ENCODE results near the gene ADARB2. TPM values are rescaled to one million over a fixed set of nuclear protein-coding genes. Genes with fewer than 3 reads are reported as not detected.

The ADARB2 gene
- total and polyA plus RNA-seq, 3 donors from 2014 or later = 8.5 to 13.0 (median 10.4) TPM

- no peaks in the 10 kb centered on the region for H3K27me3 ChIP-seq
- DNase-seq = no peak
- no peaks in the 10 kb centered on the region for H3K36me3 ChIP-seq (ENCODE audit: low read depth, missing control alignments)
- intact Hi-C loops (cut with DNase I; ENCODE audit: low total_unique reads) = no loop called here
- TF ChIP-seq CTCF (IDR thresholded peaks at IDR 0.05) = no peak
- TF ChIP-seq POLR2A (IDR thresholded peaks at IDR 0.05) = no peak
- H3K4me1 ChIP-seq = no peaks in the 10 kb centered on the region
- H3K27ac ChIP-seq = no peak overlapping the region
- H3K4me3 ChIP-seq = no peak overlapping the region
- no peaks in the 10 kb centered on the region for H3K9me3 ChIP-seq
- WGBS, 2 donors = 48 to 62% methylated on average over 29 of the region's 29 CpGs
Observed at GRCh38 chr10:1516492-1517165, 220.7 kb downstream of the ADARB2 start.

GRCh38 chr10:1515780-1516491 lies 221.4 kb downstream of the ADARB2 start:
- no peaks in the 10 kb centered on the region for H3K4me1 ChIP-seq
- H3K36me3 ChIP-seq (ENCODE audit: low read depth, missing control alignments) = no peaks in the 10 kb centered on the region
- no peak overlapping the region for H3K4me3 ChIP-seq
- H3K27ac ChIP-seq = no peak overlapping the region
- TF ChIP-seq POLR2A (IDR thresholded peaks at IDR 0.05) (no peak), CTCF (IDR thresholded peaks at IDR 0.05) (no peak)
- H3K27me3 ChIP-seq = no peaks in the 10 kb centered on the region
- intact Hi-C loops (cut with DNase I; ENCODE audit: low total_unique reads) = no loop called here
- no peak for DNase-seq
- no peaks in the 10 kb centered on the region for H3K9me3 ChIP-seq
- 69 to 77% methylated on average over 15 to 18 of the region's 18 CpGs for WGBS, 2 donors

GRCh38 chr10:1515121-1515779 lies 222.1 kb downstream of the ADARB2 start:
- H3K4me1 ChIP-seq = no peaks in the 10 kb centered on the region
- DNase-seq = no peak
- whole genome bisulfite sequencing, 2 donors = 83 to 90% methylated on average over 14 of the region's 14 CpGs
- no peaks in the 10 kb centered on the region for H3K36me3 ChIP-seq (ENCODE audit: low read depth, missing control alignments)
- H3K4me3 ChIP-seq = no peak overlapping the region
- intact Hi-C loops (cut with DNase I; ENCODE audit: low total_unique reads) = no loop called here
- no peak overlapping the region for H3K27ac ChIP-seq
- TF ChIP-seq POLR2A (IDR thresholded peaks at IDR 0.05) (no peak), CTCF (IDR thresholded peaks at IDR 0.05) (no peak)
- H3K27me3 ChIP-seq = no peaks in the 10 kb centered on the region
- no peaks in the 10 kb centered on the region for H3K9me3 ChIP-seq

- Histone ChIP-seq H3K9me3 (no peaks in the 10 kb centered on the region), H3K4me1 (no peaks in the 10 kb centered on the region), H3K27me3 (no peaks in the 10 kb centered on the region), H3K27ac (no peak overlapping the region), H3K36me3 (ENCODE audit: low read depth, missing control alignments) (no peaks in the 10 kb centered on the region), H3K4me3 (no peak overlapping the region)
- no peak for TF ChIP-seq POLR2A (IDR thresholded peaks at IDR 0.05)
- TF ChIP-seq CTCF (IDR thresholded peaks at IDR 0.05) = no peak
- 68 to 74% methylated on average over 8 of the region's 8 CpGs for WGBS, 2 donors
- no peak for DNase-seq
- intact Hi-C loops (cut with DNase I; ENCODE audit: low total_unique reads) = no loop called here
Observed at GRCh38 chr10:1514681-1515080, 222.6 kb downstream of the ADARB2 start.

Measured in testis (tissue), 3 donors.